ENCODE data around the gene PEAK1.
A peak's percentile ranks its signal among the peaks of the same experiment; 100 is the strongest.
"Not testable (repeated sequence)": the region's sequence is repeated elsewhere in the genome, so short reads cannot be mapped to it uniquely, and the experiment has no call there.

PEAK1 gene

GRCh38 chr15:77221174-77221573 is 198.7 kb downstream of the PEAK1 start:
- DNase-seq = peak; percentile 6

- DNase-seq = no peak
These were observed 200.1 kb downstream of the PEAK1 start for GRCh38 chr15:77219841-77220240.

- DNase-seq = no peak
These were observed 210.7 kb downstream of the PEAK1 start for GRCh38 chr15:77209221-77209620.

GRCh38 chr15:77208241-77208640 is 211.7 kb downstream of the PEAK1 start:
- no peak for DNase-seq

DNA sequence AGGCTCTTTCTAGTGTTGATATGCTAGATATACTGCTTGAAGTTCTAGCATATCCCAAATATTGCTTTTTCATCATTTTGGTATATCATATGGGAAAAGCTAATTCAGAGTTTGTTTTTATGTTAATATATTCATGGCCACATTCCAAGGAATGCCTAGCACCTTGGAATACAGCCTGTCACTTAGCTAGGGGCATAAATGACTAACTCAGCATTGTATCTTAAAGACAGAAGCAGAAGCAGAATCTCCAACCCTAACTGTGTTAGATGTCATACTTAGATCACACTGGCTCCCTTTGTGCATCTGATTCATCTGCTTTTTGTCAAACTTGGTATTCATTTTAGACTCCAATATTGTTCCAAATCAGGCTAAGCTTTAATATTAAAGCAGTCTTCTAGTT is 218.2 kb downstream of the PEAK1 start:
- DNase-seq = no peak

DNA sequence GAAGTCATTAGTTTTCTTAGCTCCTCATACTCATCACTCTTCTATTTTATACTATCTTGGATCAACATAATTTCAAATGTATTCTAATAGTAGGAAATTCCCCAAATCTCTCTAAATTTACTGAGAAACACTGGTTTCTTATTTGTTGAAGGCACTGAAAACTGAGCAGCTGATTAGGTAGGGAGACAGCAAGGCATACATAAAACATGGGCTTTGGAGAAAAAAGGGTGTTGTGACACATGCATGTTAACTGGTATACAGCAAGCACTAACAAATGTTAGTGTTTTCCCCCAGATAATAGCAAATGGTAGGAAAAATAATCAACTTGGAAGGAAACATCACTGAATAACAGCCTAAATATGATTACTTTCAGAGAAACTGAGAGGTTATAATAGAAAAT is 223.5 kb downstream of the PEAK1 start:
- no peak for DNase-seq

DNA sequence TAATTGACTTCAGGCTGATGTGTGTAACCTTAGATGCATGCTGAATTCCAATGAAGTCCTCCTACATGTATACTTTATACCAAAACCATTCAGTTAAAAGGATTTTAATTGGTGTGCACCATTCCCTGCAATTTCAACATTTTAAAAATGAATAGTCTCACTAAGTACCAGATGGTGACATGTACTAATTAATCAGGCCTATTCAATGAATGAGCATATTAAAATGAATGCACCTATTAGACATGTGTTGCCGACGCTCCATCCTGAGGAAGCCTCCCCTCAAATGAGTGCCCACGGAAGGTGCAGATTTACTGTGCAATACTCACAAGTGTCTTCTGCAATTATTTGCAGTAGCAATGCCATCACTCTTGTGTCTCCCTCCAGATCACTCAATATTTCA is 224.3 kb downstream of the PEAK1 start:
- no peak for DNase-seq

GRCh38 chr15:77192451-77192850 is 227.5 kb downstream of the PEAK1 start:
- no peak for DNase-seq

GRCh38 chr15:77191230-77191834 is 228.6 kb downstream of the PEAK1 start:
- no peak for DNase-seq

- DNase-seq = no peak
These were observed 232.0 kb downstream of the PEAK1 start for GRCh38 chr15:77187751-77188464.

DNA sequence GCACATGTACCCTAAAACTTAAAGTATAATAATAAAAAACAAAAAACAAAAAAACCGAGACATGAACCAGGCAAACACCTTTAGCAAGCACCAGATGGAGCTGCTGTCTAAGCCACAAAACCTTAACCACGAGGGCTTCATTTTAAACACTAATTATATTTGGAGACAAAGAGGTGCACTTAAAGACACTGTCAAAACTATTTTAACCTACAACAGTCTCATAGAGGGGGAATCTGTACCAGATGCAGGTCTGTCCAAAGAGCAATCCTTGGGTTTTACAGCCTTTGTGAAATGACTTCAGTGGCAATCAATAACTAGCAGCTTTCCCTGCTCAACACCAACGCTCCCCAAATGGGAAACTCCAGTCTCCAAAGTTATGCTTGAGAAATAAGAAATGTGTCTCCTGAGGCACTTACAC is 233.3 kb downstream of the PEAK1 start:
- peak; percentile 76 for DNase-seq

GRCh38 chr15:77185242-77185785 is 234.6 kb downstream of the PEAK1 start:
- DNase-seq = no peak

GRCh38 chr15:77184352-77184751 is 235.6 kb downstream of the PEAK1 start:
- not testable (repeated sequence) for DNase-seq

DNA sequence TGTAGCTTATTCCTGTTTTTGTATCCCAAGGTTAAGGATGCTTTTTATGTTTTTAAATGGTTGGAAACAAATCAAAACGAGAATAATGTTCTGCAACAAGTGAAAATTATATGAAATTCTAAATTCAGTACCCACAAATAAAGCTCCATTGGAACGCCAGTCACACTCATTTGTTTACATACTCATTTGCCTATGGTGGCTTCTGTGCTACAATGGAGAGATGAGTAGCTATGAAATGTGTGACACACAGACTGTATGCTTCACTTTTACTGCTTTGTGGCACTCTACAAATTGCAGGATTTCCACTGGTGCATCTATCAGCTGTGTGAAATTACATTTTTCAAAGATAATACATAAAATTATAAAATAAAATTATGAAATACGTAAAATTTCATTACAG is 236.8 kb downstream of the PEAK1 start:
- peak; percentile 18 for DNase-seq

DNA sequence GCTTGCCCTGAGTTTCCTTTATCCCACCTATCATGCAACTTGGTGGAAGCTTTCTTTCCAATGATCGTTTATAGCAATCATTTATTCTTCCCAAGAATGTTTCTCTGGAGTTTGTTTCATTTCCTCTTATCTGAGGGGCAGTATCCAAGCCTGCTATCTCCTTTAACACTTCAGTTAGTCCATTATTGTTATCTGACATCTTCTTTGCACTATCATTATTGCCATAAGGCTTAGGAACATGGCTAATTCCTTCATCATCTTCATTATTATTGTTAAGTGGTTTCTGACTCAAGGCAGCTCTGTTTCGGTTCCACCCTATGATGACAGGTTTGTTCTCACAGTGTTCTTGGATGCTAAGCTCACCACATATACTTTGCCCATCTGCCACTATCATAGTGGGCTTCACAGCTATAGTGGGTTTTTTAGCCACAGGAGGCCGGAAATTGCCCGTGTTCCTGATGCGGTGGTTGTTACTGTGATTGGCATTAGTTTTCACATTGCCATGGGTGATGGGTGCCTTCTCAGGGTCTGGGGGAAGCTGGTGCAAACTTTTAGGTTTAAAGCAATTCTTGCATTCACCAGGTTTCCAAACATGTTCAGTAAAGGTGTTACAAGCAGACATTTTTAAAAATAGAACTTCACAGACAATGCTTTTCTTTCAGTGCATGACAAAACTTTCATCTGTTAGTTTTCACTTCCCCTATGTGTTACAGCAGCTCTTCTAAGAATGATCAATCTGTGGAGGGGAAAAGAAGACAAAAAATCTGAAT is 238.4 kb downstream of the PEAK1 start:
- no peak for DNase-seq

DNA sequence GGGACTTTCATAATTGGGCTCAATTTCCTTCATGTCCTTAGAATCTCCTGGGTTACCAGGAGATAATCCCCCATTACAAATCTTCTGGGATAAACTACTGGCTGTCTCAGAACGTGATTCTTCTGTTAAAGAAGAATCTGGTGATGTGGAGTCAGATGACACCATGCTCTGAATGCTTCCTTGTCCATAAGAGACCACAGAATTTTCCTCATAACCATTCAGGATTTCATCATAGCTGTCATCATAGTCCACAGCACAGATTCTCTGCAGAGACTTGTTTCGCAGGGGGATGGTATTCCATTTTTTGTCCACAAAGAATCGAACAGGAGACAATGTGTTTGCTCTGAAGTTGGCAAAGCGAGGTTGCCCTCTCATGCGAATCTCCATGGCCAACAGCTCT is 239.1 kb downstream of the PEAK1 start:
- peak; percentile 82 for DNase-seq

GRCh38 chr15:77180270-77180669 is 239.6 kb downstream of the PEAK1 start:
- no peak for DNase-seq

- DNase-seq = no peak
These were observed 240.3 kb downstream of the PEAK1 start for GRCh38 chr15:77179541-77179998.

DNA sequence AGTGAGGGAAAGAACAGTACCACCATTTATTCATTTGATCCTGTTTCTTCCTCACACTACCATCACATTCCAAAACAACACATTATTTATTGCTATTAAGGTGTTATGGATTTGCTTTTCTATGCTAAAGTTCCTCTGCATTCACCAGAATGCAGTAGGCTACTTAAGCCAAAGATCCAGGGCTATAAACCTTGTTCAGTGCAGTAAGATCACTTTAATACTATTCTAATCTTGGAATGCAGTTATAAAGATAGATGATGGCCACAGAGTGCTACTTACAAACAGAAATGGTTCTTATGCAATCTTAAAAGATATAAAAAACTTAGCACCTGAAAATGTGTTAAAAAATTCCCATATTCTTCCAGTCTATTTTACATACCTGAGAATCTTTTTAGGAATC is 241.5 kb downstream of the PEAK1 start:
- DNase-seq = no peak

DNA sequence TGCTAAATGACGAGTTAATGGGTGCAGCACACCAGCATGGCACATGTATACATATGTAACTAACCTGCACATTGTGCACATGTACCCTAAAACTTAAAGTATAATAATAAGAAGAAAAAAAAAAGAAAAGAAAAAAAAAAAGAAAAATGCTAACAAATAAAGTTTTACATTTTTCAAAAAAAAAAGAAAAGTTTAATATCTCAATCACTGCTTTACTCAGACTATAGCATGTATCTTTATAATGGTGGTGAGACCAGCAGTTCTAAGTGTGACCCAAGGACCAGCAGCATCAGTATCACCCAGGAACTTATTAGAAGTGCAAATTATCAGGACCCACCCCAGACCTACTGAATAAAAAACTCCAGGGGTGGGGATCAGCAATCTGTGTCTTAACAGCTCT is 243.8 kb downstream of the PEAK1 start:
- not testable (repeated sequence) for DNase-seq

- DNase-seq = peak; percentile 96
These were observed 246.4 kb downstream of the PEAK1 start for GRCh38 chr15:77173487-77173886.

DNA sequence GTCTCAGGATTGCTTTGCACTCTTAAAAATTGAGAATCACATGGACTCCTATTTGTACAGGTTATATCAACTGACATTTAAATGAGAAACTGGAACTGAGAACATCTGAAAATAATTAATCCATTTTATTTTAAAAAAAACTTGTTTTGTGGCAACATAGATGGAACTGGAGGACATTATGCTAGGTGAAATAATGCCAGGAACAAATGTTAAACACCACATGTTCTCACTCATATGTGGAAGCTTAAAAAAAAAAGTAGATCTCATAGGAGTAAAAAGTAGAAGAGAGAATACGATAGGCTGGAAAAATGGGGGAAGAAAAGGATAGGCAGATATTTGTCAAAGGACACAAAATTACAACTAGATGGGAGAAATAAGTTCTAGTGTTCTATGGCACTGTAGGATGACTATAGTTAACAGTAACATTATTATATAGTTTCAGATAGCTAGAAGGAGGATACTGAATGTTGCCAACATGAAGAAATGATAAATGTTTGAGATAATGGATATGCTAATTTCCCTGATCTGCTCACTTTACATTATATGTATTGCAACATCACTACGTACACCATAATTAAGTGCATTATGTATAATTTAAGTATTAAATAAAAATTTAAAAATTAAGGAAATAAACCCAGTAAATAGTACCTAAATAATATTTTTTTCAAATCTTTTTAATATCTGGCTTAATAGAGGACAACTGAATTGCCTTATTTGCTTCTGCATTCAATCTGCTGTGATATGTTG is 248.5 kb downstream of the PEAK1 start:
- DNase-seq = no peak

GRCh38 chr15:77168616-77169015 is 251.3 kb downstream of the PEAK1 start:
- peak; percentile 47 for DNase-seq

Measured in NCI-H82 (cell line).